Activated CD4-positive, alpha-beta T cell treated with anti-CD3 and anti-CD28 coated beads, Interleukin-2, amount 50 U/mL, for 1 hour (primary cell): ENCODE results near the gene AFF4.

Experiments used
- DNase-seq: peaks from one replicate; pipeline ENCODE4 v3.0.0-alpha.2; 2020

The AFF4 gene

DNA sequence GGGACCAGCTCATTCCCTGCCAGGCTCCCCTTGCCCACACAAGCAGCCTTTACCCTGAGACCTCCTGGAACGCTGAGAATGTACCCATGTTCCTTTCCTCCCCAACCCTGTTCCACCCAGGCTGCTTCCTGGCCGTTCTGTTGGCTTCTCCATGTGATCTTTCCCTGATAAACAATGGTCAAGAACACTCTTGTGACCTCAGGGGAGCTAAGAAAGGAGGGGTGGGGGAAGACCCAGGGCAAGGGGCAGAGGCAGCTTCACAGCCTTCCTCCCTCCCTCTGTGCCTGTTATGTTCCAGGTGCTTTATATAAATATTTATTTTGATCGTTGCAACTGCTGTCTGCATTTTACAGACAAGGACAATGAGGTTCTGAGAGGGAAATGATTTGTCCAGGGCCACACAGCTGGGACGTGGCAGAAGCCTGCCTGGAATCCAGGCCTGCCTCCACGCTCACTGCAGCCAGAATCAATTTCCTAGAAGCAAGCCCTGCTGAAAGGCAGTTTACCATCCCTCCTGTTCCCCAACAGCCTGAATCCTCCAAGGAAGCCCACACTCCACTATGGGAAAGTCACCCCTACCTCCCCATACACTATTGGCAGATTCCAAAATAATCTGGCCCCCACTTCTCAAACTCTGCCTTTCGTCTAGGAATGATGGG lies 136.9 kb downstream of the AFF4 start:
- no peak for DNase-seq

DNA sequence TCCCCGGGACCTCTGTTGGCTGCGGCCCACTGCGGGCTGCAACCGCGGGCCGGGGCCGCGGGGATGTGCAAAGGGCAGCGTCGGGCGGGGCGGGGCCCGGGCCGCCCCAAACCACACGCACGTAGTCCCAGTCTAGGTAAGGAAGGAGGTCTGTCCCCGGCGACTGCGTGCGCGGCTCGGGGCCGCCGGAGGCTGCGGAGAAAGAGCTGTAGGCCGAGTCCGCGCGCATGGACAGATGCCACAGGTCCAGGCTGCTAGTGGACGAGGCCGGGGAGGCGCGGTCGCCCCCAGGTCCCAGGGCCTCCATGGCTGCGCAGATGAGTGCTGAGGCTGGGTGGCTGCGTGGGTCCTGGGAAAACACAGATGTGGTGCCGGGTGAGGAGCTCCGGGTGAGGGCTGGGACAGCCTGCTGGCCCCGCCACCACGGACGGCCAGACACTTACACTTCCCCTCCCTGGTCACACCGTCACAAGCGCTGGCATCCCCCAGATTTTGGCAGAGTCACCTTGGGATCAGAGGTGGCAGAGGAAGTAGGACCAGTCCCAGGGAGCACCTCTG lies 137.5 kb downstream of the AFF4 start:
- no peak for DNase-seq
